ENCODE data around the gene SDCBP2.
A peak's percentile ranks its signal among the peaks of the same experiment; 100 is the strongest.

GRCh38 chr20:1371202-1371782 is 42.4 kb upstream of the SDCBP2 start:
- TF ChIP-seq CTCF (IDR thresholded peaks at IDR 0.05) (no peak), HDAC2 (IDR thresholded peaks at IDR 0.05) (no peak), CEBPB (IDR thresholded peaks at IDR 0.05) (0 out of 4 replicates have a peak, but pooled peaks of 1 of the 2 experiments have one; percentile 28), ZFP36 (IDR thresholded peaks at IDR 0.05; ENCODE audit: borderline replicate concordance, partially characterized antibody) (no peak), POLR2A (IDR thresholded peaks at IDR 0.05; ENCODE audit: low read length) (no peak), NPAS2 (CRISPR knock-in tag; IDR thresholded peaks at IDR 0.05; ENCODE audit: borderline replicate concordance) (no peak), PBX3 (IDR thresholded peaks at IDR 0.05) (no peak), POLR2AphosphoS2 (conservative IDR thresholded peaks at IDR 0.05; ENCODE audit: low read length) (no peak), PHF8 (IDR thresholded peaks at IDR 0.05; ENCODE audit: borderline replicate concordance, low read depth) (no peak), USF2 (IDR thresholded peaks at IDR 0.05) (no peak), RCOR1 (IDR thresholded peaks at IDR 0.05; ENCODE audit: low read depth, low read length) (no peak), CHD2 (IDR thresholded peaks at IDR 0.05; ENCODE audit: low read length, partially characterized antibody) (no peak), ZSCAN20 (CRISPR knock-in tag; IDR thresholded peaks at IDR 0.05) (no peak), RAD21 (conservative IDR thresholded peaks at IDR 0.05 in 1 of 2, IDR thresholded peaks at IDR 0.05 in 1 of 2) (no peak)
